T47D (cell line): ENCODE results near the gene TBC1D8B.
"Not testable (repeated sequence)": the region's sequence is repeated elsewhere in the genome, so short reads cannot be mapped to it uniquely, and the experiment has no call there.

ENCODE experiments used
- DNase-seq, 2 experiments: peaks; one replicate each; pipeline versions ENCODE4 v3.0.0 to v3.0.0-alpha.2; 2011 to 2012; ENCODE audit warnings: low read depth in 1 of 2, low spot score in 1 of 2
- JUND ChIP-seq: IDR thresholded peaks from 2 replicates; pipeline ENCODE4 v1.6.1; 2012; ENCODE audit warnings: low read depth
- in situ Hi-C: cut with HindIII; loops from 2 replicates; pipeline ENCODE4 v1.10.0; 2016; ENCODE audit warnings: low sequenced_read_pairs, low pct_unique_long_range_greater_than_20kb

TBC1D8B gene

GRCh38 chrX:106863697-106864096 lies 61.2 kb downstream of the TBC1D8B start:
- no peak for DNase-seq
- TF ChIP-seq JUND, result no peak
- in situ Hi-C loops, result no loop called here

GRCh38 chrX:106872796-106873195 lies 70.3 kb downstream of the TBC1D8B start:
- in situ Hi-C loops, DNase-seq: not testable (repeated sequence)

- TF ChIP-seq JUND, result no peak
- in situ Hi-C loops, result no loop called here
- DNase-seq, result peak in 1 of 2 experiments; percentile 13
Observed at GRCh38 chrX:106874075-106874474, 71.6 kb downstream of the TBC1D8B start.

GRCh38 chrX:106875151-106875550 lies 72.7 kb downstream of the TBC1D8B start:
- in situ Hi-C loops, result no loop called here
- TF ChIP-seq JUND, result no peak
- DNase-seq, result no peak

- in situ Hi-C loops, result no loop called here
- no peak for TF ChIP-seq JUND
- DNase-seq, result no peak
Observed at GRCh38 chrX:106889468-106889867, 87.0 kb downstream of the TBC1D8B start.

GRCh38 chrX:106891762-106892460 lies 89.4 kb downstream of the TBC1D8B start:
- in situ Hi-C loops, result no loop called here
- DNase-seq, result no peak
- TF ChIP-seq JUND, result no peak

GRCh38 chrX:106894392-106894909 lies 92.0 kb downstream of the TBC1D8B start:
- in situ Hi-C loops, result no loop called here
- peak; percentile 2 to 68 for DNase-seq
- no peak for TF ChIP-seq JUND

- no peak for TF ChIP-seq JUND
- in situ Hi-C loops, result no loop called here
- DNase-seq, result peak in 1 of 2 experiments; percentile 32
Observed at GRCh38 chrX:106894978-106895452, 92.5 kb downstream of the TBC1D8B start.

- DNase-seq, result no peak
- TF ChIP-seq JUND, result no peak
- in situ Hi-C loops, result no loop called here
Observed at GRCh38 chrX:106897259-106897658, 94.8 kb downstream of the TBC1D8B start.

- DNase-seq, result peak; percentile 1 to 53
Observed at GRCh38 chrX:106898462-106898861, 96.0 kb downstream of the TBC1D8B start.

GRCh38 chrX:106899276-106899675 lies 96.8 kb downstream of the TBC1D8B start:
- in situ Hi-C loops, result no loop called here
- no peak for DNase-seq
- no peak for TF ChIP-seq JUND

More at GRCh38 chrX:106898462-106898861, 96.0 kb downstream of the TBC1D8B start:
- in situ Hi-C loops, result no loop called here
- TF ChIP-seq JUND, result no peak

- no peak for DNase-seq
- no peak for TF ChIP-seq JUND
- in situ Hi-C loops, result no loop called here
Observed at GRCh38 chrX:106899841-106900240, 97.4 kb downstream of the TBC1D8B start.

GRCh38 chrX:106901341-106901740 lies 98.9 kb downstream of the TBC1D8B start:
- in situ Hi-C loops, result no loop called here
- TF ChIP-seq JUND, result no peak
- DNase-seq, result no peak
